DMS 273 treated with DMSO at 0.1 percent for 48 hours (cell line): ENCODE data around the gene CAMK2B.

Source experiments
- DNase-seq: peaks from one replicate; lab custom pipeline; 2025; lab: John Stamatoyannopoulos, UW

The CAMK2B gene

GRCh38 chr7:44308596-44309270 is 16.7 kb downstream of the CAMK2B start:
- no peak for DNase-seq

GRCh38 chr7:44307905-44308595 is 17.3 kb downstream of the CAMK2B start:
- no peak for DNase-seq

- DNase-seq = peak; percentile 67
Observed at GRCh38 chr7:44307301-44307900, 18.0 kb downstream of the CAMK2B start.

GRCh38 chr7:44306606-44307005 is 18.8 kb downstream of the CAMK2B start:
- DNase-seq = no peak

GRCh38 chr7:44305564-44306507 is 19.6 kb downstream of the CAMK2B start:
- no peak for DNase-seq

GRCh38 chr7:44294325-44295069 is 30.9 kb downstream of the CAMK2B start:
- DNase-seq = no peak

- no peak for DNase-seq
Observed at GRCh38 chr7:44293561-44294324, 31.7 kb downstream of the CAMK2B start.

GRCh38 chr7:44292876-44293560 is 32.4 kb downstream of the CAMK2B start:
- DNase-seq = no peak

- no peak for DNase-seq
Observed at GRCh38 chr7:44292420-44292817, 33.0 kb downstream of the CAMK2B start.

- no peak for DNase-seq
Observed at GRCh38 chr7:44291733-44292419, 33.5 kb downstream of the CAMK2B start.

- no peak for DNase-seq
Observed at GRCh38 chr7:44291066-44291732, 34.2 kb downstream of the CAMK2B start.

GRCh38 chr7:44290252-44290620 is 35.2 kb downstream of the CAMK2B start:
- DNase-seq = no peak

GRCh38 chr7:44289341-44290251 is 35.8 kb downstream of the CAMK2B start:
- DNase-seq = no peak

- DNase-seq = no peak
Observed at GRCh38 chr7:44288811-44289340, 36.5 kb downstream of the CAMK2B start.

GRCh38 chr7:44288381-44288685 is 37.1 kb downstream of the CAMK2B start:
- no peak for DNase-seq

GRCh38 chr7:44287488-44288380 is 37.7 kb downstream of the CAMK2B start:
- DNase-seq = no peak
